ENCODE results near the gene MYH7B.

Gene MYH7B

GRCh38 chr20:35003211-35004031, 47.8 kb downstream of the MYH7B start:
- DNase-seq = no peak

GRCh38 chr20:35004051-35004725, 48.5 kb downstream of the MYH7B start:
- DNase-seq = no peak

GRCh38 chr20:35004749-35005462, 49.2 kb downstream of the MYH7B start:
- no peak for DNase-seq

Data from anterior cingulate cortex (tissue), 58 donors.